Ovary (tissue), 9 donors: ENCODE data around the gene ADD2. TPM values are rescaled to one million over a fixed set of nuclear protein-coding genes. Genes with fewer than 3 reads are reported as not detected.

Experiments used
- DNase-seq, 5 donors: peaks; one replicate each; pipeline ENCODE4 v3.0.0-alpha.2; 2019 to 2020
- H3K27ac ChIP-seq, 2 donors: fragments of 200-600 bp; one replicate each; pipeline versions ENCODE4 v1.5.1 to v1.8.0; 2019 to 2022
- H3K27me3 ChIP-seq: fragments of 200-600 bp; one replicate; pipeline ENCODE4 v1.8.0; 2022
- H3K36me3 ChIP-seq: fragments of 200-600 bp; sonication (generic); one replicate; pipeline ENCODE4 v1.5.1; 2019
- H3K4me1 ChIP-seq: one replicate; pipeline ENCODE4 v1.8.1; 2013; ENCODE audit warnings: mild to moderate bottlenecking, moderate library complexity; ENCODE audit not compliant: insufficient read depth
- H3K4me3 ChIP-seq: fragments of 200-600 bp; sonication (generic); one replicate; pipeline ENCODE4 v1.5.1; 2017
- H3K9me3 ChIP-seq, 2 donors: fragments of 200-600 bp in 1 of 2; sonication (generic) in 1 of 2; one replicate each; pipeline versions ENCODE4 v1.5.1 to v1.8.1; 2013 to 2019; ENCODE audit warnings: mild to moderate bottlenecking in 1 of 2, moderate library complexity in 1 of 2
- CTCF ChIP-seq, 3 donors: fragments of 450-650 bp in 2 of 3; fragments of 200-600 bp in 1 of 3; IDR thresholded peaks; one replicate each; pipeline versions ENCODE4 v1.5.1 to v1.8.0; 2016 to 2022; ENCODE audit warnings: antibody characterized with exemption in 3 of 3, mild to moderate bottlenecking in 1 of 3
- EP300 ChIP-seq: sonication (generic); formaldehyde crosslinking; IDR thresholded peaks from one replicate; pipeline ENCODE4 v1.6.1; 2017; ENCODE audit warnings: antibody characterized with exemption
- POLR2A ChIP-seq: fragments of 450-650 bp; IDR thresholded peaks from one replicate; pipeline ENCODE4 v1.6.1; 2017; ENCODE audit warnings: antibody characterized with exemption, mild to moderate bottlenecking, moderate library complexity
- whole genome bisulfite sequencing, 3 donors: extraction: QIAGEN DNeasy Blood & Tissue Kit in 1 of 3; methylation state at CpG; one replicate each; pipeline versions ENCODE4 v1.1.5 to v1.1.7; 2013 to 2017; 5-methylcytosine and 5-hydroxymethylcytosine counted together
- intact Hi-C, 4 donors: fragments of 100-400 bp; cut with DNase I; formaldehyde crosslinking; loops; one replicate each; pipeline versions ENCODE4 v1.11.0 to v1.15.1; 2022 to 2023
- polyA plus RNA-seq, 2 donors: library from polyadenylated mRNA; stranded (reverse); fragments of 200-250 nt in 1 of 2; fragments of 350-450 nt in 1 of 2; fragmentation: Illumina TruSeq in 1 of 2; extraction: RNeasy Lipid Tissue Mini Kit (QIAGEN cat#74804) in 1 of 2; gene quantifications; one replicate each; pipeline ENCODE4 v1.2.3, GENCODE V29; 2013 to 2014
- total RNA-seq, 7 donors: library from RNA; depleted of rRNA in 2 of 7; stranded (reverse); fragments of >200 nt in 2 of 7; fragmentation: NEBNext Ultra II Directional in 3 of 7; extraction: Animal tissue kit (Norgen Biotek cat#: 25700) in 3 of 7; gene quantifications; one replicate each; pipeline versions ENCODE4 v1.1.0 to v1.2.4, GENCODE V29; 2016 to 2023
- donor health status: DM: no; HTN: no; CAD: no; lungs with moderate emphysema.
- donor health status: DM: no; HTN: no; CAD: no.
- donor health status: Bipolar disorder and iron deficiency.
- donor health status: DM: yes; HTN: yes; CAD: no.
- donor health status: DM: no; HTN: no; CAD: no.
- donor health status: DM: yes; HTN: yes; CAD: no.

The ADD2 gene
- total and polyA plus RNA-seq, 9 donors: 0.29 to 6.2 (median 0.82) TPM

- 88 to 94% (median 91%) methylated on average over 1 of the region's 1 CpG for WGBS, 3 donors
- H3K4me1 ChIP-seq: no peaks in the 10 kb centered on the region
- H3K4me3 ChIP-seq: no peak overlapping the region
- no peak for TF ChIP-seq POLR2A
- no peak for TF ChIP-seq CTCF (IDR thresholded peaks at IDR 0.05)
- no peak for TF ChIP-seq EP300
- no peaks in the 10 kb centered on the region for H3K27me3 ChIP-seq
- intact Hi-C loops: no loop called here
- no peaks in the 10 kb centered on the region for H3K9me3 ChIP-seq
- H3K36me3 ChIP-seq: no peaks in the 10 kb centered on the region
- no peak for DNase-seq
- H3K27ac ChIP-seq: no peak overlapping the region
Measured at GRCh38 chr2:70711191-70711590, 56.8 kb downstream of the ADD2 start.

GRCh38 chr2:70710038-70710690 is 57.8 kb downstream of the ADD2 start:
- intact Hi-C loops: no loop called here
- H3K4me3 ChIP-seq: no peak overlapping the region
- 76 to 95% (median 93%) methylated on average over 3 of the region's 3 CpGs for WGBS, 3 donors
- H3K36me3 ChIP-seq: no peaks in the 10 kb centered on the region
- H3K27me3 ChIP-seq: no peaks in the 10 kb centered on the region
- no peaks in the 10 kb centered on the region for H3K9me3 ChIP-seq
- no peak overlapping the region for H3K27ac ChIP-seq
- no peak for DNase-seq
- H3K4me1 ChIP-seq: no peaks in the 10 kb centered on the region
- TF ChIP-seq CTCF (IDR thresholded peaks at IDR 0.05) (no peak), EP300 (no peak), POLR2A (no peak)

- intact Hi-C loops: no loop called here
- Histone ChIP-seq H3K4me3 (no peak overlapping the region), H3K27ac (no peak overlapping the region), H3K4me1 (no peaks in the 10 kb centered on the region), H3K27me3 (no peaks in the 10 kb centered on the region), H3K9me3 (no peaks in the 10 kb centered on the region), H3K36me3 (no peaks in the 10 kb centered on the region)
- no peak for TF ChIP-seq CTCF (IDR thresholded peaks at IDR 0.05)
- 36 to 44% (median 39%) methylated on average over 9 of the region's 9 CpGs for WGBS, 3 donors
- DNase-seq: no peak
Measured at GRCh38 chr2:70709275-70710037, 58.5 kb downstream of the ADD2 start.

- H3K4me1 ChIP-seq: no peaks in the 10 kb centered on the region
- no peaks in the 10 kb centered on the region for H3K9me3 ChIP-seq
- no peak overlapping the region for H3K27ac ChIP-seq
- TF ChIP-seq POLR2A: no peak
- no peak for TF ChIP-seq CTCF (IDR thresholded peaks at IDR 0.05)
- TF ChIP-seq EP300: no peak
- intact Hi-C loops: no loop called here
- DNase-seq: no peak
- no peaks in the 10 kb centered on the region for H3K36me3 ChIP-seq
- H3K4me3 ChIP-seq: no peak overlapping the region
- 78 to 83% (median 79%) methylated on average over 3 of the region's 3 CpGs for WGBS, 3 donors
- no peaks in the 10 kb centered on the region for H3K27me3 ChIP-seq
Measured at GRCh38 chr2:70708376-70709199, 59.4 kb downstream of the ADD2 start.
